GM19455 (cell line): ENCODE data around the gene SOBP.

Experiments
- ATAC-seq: cut with Tn5 transposase; IDR thresholded peaks from one replicate; pipeline ENCODE4 v1.9.1; 2021; ENCODE audit not compliant: unreplicated experiment

Gene SOBP

GRCh38 chr6:107582086-107582485 lies 92.2 kb downstream of the SOBP start:
- no peak for ATAC-seq

- no peak for ATAC-seq
Observed at GRCh38 chr6:107584726-107585125, 94.8 kb downstream of the SOBP start.

- no peak for ATAC-seq
Observed at GRCh38 chr6:107585815-107586435, 96.0 kb downstream of the SOBP start.

GRCh38 chr6:107587451-107587850 lies 97.5 kb downstream of the SOBP start:
- no peak for ATAC-seq

- no peak for ATAC-seq
Observed at GRCh38 chr6:107589199-107589598, 99.3 kb downstream of the SOBP start.

GRCh38 chr6:107589934-107590333 lies 100.0 kb downstream of the SOBP start:
- ATAC-seq: no peak

GRCh38 chr6:107590378-107590777 lies 100.5 kb downstream of the SOBP start:
- no peak for ATAC-seq

- ATAC-seq: no peak
Observed at GRCh38 chr6:107591346-107591745, 101.4 kb downstream of the SOBP start.

GRCh38 chr6:107592806-107593205 lies 102.9 kb downstream of the SOBP start:
- ATAC-seq: no peak

- ATAC-seq: no peak
Observed at GRCh38 chr6:107594736-107595135, 104.8 kb downstream of the SOBP start.

GRCh38 chr6:107598091-107598490 lies 108.2 kb downstream of the SOBP start:
- ATAC-seq: no peak

- no peak for ATAC-seq
Observed at GRCh38 chr6:107599043-107599442, 109.1 kb downstream of the SOBP start.

- ATAC-seq: no peak
Observed at GRCh38 chr6:107600121-107600520, 110.2 kb downstream of the SOBP start.

GRCh38 chr6:107600936-107601335 lies 111.0 kb downstream of the SOBP start:
- no peak for ATAC-seq

GRCh38 chr6:107601406-107601805 lies 111.5 kb downstream of the SOBP start:
- no peak for ATAC-seq

GRCh38 chr6:107602321-107603005 lies 112.5 kb downstream of the SOBP start:
- ATAC-seq: no peak

- no peak for ATAC-seq
Observed at GRCh38 chr6:107603006-107603370, 113.1 kb downstream of the SOBP start.

- ATAC-seq: no peak
Observed at GRCh38 chr6:107604549-107604948, 114.6 kb downstream of the SOBP start.

- no peak for ATAC-seq
Observed at GRCh38 chr6:107606407-107606806, 116.5 kb downstream of the SOBP start.

GRCh38 chr6:107607116-107607515 lies 117.2 kb downstream of the SOBP start:
- ATAC-seq: no peak

- ATAC-seq: no peak
Observed at GRCh38 chr6:107611094-107611810, 121.3 kb downstream of the SOBP start.

- no peak for ATAC-seq
Observed at GRCh38 chr6:107612762-107613415, 123.0 kb downstream of the SOBP start.
